GM12801 (cell line): ENCODE results near the gene PRRG3.

Experiments
- TF ChIP-seq, protein P1 (sequence below): IDR thresholded peaks from one replicate; pipeline ENCODE4 v1.5.1; 2011; ENCODE audit warnings: control low read depth; ENCODE audit not compliant: insufficient read length; ENCODE audit errors: extremely low read depth

Gene PRRG3

DNA sequence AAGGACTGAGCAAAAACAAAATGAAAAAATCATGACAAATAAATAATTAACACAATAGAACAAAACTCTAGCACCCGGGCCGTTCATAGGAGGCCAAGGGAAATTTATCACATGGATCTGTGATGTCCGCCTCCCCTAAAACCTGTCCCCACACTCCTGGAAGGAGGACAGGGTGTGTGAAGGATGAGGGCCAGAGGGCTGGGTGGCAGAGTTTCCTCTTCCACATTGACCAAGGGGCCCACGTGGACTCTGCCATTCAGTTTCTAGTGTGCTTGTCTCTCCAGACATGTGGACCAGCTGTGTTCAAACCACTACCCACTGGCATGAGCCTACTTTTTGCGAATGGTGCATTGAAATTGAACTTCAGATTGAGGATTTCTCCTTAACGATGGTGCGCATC lies 6.3 kb downstream of the PRRG3 start:
- TF ChIP-seq, protein P1, sequence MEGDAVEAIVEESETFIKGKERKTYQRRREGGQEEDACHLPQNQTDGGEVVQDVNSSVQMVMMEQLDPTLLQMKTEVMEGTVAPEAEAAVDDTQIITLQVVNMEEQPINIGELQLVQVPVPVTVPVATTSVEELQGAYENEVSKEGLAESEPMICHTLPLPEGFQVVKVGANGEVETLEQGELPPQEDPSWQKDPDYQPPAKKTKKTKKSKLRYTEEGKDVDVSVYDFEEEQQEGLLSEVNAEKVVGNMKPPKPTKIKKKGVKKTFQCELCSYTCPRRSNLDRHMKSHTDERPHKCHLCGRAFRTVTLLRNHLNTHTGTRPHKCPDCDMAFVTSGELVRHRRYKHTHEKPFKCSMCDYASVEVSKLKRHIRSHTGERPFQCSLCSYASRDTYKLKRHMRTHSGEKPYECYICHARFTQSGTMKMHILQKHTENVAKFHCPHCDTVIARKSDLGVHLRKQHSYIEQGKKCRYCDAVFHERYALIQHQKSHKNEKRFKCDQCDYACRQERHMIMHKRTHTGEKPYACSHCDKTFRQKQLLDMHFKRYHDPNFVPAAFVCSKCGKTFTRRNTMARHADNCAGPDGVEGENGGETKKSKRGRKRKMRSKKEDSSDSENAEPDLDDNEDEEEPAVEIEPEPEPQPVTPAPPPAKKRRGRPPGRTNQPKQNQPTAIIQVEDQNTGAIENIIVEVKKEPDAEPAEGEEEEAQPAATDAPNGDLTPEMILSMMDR = no peak

DNA sequence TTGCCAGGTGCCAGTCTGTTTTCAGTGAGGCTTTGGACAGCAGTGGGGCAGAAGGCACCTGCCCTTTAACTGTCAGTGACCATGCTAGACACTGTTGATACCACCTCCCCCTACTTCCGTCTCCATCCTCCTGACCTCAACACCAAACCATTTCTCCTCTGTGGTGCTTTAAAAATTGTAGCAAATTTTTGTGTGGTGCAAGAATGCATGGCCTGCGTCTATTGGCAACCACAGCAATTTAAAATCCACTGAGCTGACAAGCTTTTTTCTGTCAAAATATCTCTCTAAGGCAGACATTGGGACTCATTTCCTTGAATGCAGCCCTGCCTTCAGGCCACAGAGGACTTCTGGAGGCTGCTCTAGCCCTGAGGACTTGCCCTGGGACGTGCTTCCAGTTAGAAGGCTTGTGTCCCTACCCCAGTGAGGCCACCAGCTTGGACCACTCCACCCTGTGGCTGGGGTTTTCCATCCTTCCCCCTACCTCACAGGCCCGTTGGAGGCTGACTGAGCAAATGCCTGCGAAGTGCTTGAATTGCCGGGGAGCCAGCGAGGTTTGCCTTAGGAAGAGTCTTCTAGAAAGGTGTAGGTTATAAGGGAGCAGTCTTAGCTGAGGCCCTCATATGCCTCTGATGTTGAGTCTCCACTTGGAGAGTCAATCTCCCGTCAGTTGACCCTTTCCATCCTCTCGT lies 6.9 kb downstream of the PRRG3 start:
- TF ChIP-seq, protein P1 = no peak

DNA sequence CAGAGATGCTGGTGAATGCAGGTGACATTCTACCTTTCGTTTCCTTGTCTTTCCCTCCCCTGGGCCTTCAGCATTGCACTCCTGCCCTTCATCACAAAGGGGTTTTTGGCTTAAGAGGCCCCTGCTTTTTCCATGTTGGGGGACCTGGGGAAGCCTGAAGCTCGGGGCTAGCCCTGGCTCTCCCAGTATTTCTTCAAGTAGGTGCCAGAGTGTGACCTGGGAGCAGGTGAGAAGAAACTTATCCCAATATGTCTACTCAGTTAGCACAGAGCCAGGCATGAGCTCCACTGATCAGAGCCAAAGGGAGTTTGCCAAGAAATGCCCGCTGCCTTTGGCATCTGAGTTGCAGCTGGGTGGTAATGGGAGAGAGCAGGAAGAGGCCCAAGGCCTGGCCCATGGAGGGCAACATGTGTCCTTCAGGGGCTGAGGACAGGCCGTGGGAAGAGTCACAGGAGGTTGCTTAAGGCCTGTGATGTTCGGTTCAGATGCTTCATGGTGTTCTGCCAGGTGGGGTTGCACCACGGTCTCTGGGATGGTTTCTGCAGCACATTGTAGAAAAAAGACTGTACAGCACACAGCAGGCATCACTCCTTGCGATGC lies 7.6 kb downstream of the PRRG3 start:
- TF ChIP-seq, protein P1 = no peak

DNA sequence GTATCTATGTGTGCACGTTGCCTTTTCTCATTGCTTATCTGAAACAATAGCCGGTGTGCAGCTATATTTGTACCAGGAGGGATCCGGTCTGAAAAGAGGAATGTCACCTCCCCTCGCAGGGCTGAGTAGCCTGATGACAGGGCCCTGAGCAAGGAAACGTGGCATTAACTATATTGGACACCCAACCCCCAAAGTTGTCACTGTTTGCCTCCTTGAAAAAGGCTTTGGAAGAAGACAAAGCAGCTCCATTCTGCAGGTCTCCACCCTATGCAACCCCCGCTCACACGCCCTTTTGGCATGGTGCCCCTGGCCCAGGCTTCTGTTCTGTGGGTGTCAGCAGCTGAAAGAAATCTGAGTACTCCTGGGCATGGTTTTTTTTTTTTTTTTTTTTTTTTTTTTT lies 8.2 kb downstream of the PRRG3 start:
- TF ChIP-seq, protein P1 = no peak

DNA sequence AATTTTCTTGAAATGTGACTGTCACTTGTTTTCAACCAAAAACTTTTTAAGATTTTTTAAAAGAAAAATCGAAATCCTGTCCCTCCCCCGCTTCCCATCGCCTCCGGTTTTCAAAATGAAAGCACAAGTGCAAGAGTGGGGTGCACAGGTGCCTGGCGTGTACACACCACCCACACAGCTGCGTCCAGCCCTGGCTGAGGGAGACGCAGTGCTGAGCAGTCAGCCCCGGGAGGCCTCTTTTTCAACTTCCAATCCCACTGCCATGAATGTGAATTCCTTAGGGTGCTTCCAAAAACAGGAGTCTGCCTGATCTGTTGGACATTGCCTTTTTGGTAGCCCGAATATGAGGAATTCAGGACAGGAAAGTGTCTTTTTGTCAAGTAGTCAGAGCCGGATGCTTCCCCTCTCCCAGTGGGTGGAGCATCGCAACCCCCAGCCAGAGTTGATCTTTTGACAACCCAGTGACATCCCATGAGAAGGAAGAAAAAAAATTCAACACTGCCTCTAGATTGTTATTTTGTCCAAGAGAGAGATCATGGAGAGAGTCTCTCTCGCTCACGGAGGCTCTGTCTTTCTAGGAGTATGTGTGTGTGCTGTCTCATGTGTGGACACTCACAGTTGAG lies 8.9 kb downstream of the PRRG3 start:
- TF ChIP-seq, protein P1 = no peak

DNA sequence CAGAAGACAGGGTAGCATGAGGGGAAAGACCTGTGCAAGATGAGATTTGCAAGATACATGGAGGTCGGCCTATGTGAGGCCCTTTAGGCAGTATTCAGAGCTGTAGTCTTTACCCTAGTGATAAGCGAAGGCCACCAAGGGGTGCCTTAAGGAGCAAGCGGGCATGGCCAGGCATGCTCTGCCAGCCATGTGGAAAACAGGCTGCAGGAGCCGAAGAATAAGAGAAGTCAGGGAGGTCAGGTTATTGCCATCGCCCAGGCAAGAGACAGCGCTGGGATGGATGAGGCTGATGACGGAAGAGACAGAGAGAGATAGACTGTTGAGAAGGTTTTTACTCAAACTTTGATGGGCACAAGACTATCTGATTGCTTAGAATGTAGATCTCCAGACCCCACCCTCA lies 13.6 kb downstream of the PRRG3 start:
- TF ChIP-seq, protein P1 = no peak

DNA sequence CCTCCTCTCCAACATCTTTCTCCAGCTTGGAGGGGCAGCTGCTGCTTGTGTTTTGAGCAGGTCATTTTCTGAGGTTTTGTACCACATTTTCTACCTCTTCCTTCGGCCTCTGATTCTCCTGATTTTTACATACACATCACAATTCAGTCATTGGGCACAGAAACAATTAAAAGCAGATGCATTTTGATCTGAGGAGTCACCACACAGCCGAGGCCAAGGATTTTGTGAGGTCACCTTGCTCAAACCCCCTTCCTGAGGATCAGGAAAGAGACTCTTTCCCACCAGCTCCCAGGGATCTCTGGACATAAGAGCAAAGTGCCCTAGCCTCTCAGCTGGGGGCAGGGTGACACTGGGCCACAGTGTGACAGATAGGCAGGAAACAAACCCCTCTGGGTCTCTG lies 15.2 kb downstream of the PRRG3 start:
- TF ChIP-seq, protein P1 = no peak
